HG02610 (cell line): Measurements from ENCODE around the gene ZSCAN5A.
"Not testable (repeated sequence)": the region's sequence is repeated elsewhere in the genome, so short reads cannot be mapped to it uniquely, and the experiment has no call there.

Experiments used
- ATAC-seq: cut with Tn5 transposase; IDR thresholded peaks from one replicate; pipeline ENCODE4 v1.9.1; 2021; ENCODE audit warnings: mild to moderate bottlenecking, moderate library complexity; ENCODE audit not compliant: unreplicated experiment

The ZSCAN5A gene

GRCh38 chr19:56217039-56217949 lies 97.3 kb downstream of the ZSCAN5A start:
- ATAC-seq, result no peak

- ATAC-seq, result no peak
Measured at GRCh38 chr19:56211718-56212117, 102.9 kb downstream of the ZSCAN5A start.

GRCh38 chr19:56210036-56210435 lies 104.6 kb downstream of the ZSCAN5A start:
- ATAC-seq, result not testable (repeated sequence)

- ATAC-seq, result no peak
Measured at GRCh38 chr19:56209091-56209490, 105.5 kb downstream of the ZSCAN5A start.

GRCh38 chr19:56207581-56207980 lies 107.1 kb downstream of the ZSCAN5A start:
- ATAC-seq, result not testable (repeated sequence)

GRCh38 chr19:56201973-56202372 lies 112.7 kb downstream of the ZSCAN5A start, which contains the start of gene ZSCAN5C:
ZSCAN5C (plus strand) TSS chr19:56202273; CDS start chr19:56205914, 3,641 bp downstream.
- no peak for ATAC-seq

GRCh38 chr19:56199687-56200086 lies 115.0 kb downstream of the ZSCAN5A start:
- no peak for ATAC-seq

GRCh38 chr19:56197646-56198045 lies 117.0 kb downstream of the ZSCAN5A start, which contains the start of gene ZSCAN5B:
ZSCAN5B (minus strand) TSS chr19:56197783; CDS start chr19:56193052, 4,731 bp downstream.
- not testable (repeated sequence) for ATAC-seq

- ATAC-seq, result no peak
Measured at GRCh38 chr19:56193981-56194640, 120.5 kb downstream of the ZSCAN5A start.

- no peak for ATAC-seq
Measured at GRCh38 chr19:56191711-56192110, 122.9 kb downstream of the ZSCAN5A start.

GRCh38 chr19:56191115-56191514 lies 123.5 kb downstream of the ZSCAN5A start:
- no peak for ATAC-seq

GRCh38 chr19:56189785-56190184 lies 124.9 kb downstream of the ZSCAN5A start:
- no peak for ATAC-seq

GRCh38 chr19:56177564-56178243 lies 136.9 kb downstream of the ZSCAN5A start:
- no peak for ATAC-seq

- ATAC-seq, result no peak
Measured at GRCh38 chr19:56176881-56177280, 137.8 kb downstream of the ZSCAN5A start.

- not testable (repeated sequence) for ATAC-seq
Measured at GRCh38 chr19:56176310-56176709, 138.3 kb downstream of the ZSCAN5A start.

GRCh38 chr19:56175861-56176307 lies 138.8 kb downstream of the ZSCAN5A start, which contains the start of gene GALP:
GALP (plus strand) TSS chr19:56176008; CDS start chr19:56177109, 1,101 bp downstream.
- not testable (repeated sequence) for ATAC-seq

GRCh38 chr19:56174550-56174949 lies 140.1 kb downstream of the ZSCAN5A start:
- ATAC-seq, result no peak

- ATAC-seq, result no peak
Measured at GRCh38 chr19:56174086-56174485, 140.6 kb downstream of the ZSCAN5A start.
